ENCODE measurements around the gene FOXP1. TPM values are rescaled to one million over a fixed set of nuclear protein-coding genes. Genes with fewer than 3 reads are reported as not detected.

The FOXP1 gene
- total RNA-seq, 1 donor from 2014 or later: 33.2 TPM

DNA sequence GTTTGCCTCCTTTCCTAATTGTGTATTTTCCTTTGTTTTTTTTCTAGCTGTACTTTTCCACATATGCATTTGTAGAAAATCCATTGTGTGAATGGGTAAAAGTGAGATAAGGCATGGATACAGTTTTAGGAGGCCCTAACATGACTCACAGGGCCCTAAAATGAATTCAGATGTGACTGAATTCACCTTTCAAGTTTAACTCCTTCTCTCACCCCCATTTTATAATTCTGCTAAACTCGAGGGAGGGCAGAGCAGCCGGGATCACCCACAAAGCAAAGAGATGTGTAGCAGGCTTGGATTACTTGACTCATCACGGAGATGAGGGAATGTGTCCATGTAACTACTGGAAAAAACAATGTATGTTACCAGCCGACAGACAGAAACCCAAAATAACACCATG, 59.9 kb downstream of the FOXP1 start:
- TF ChIP-seq, protein P1, sequence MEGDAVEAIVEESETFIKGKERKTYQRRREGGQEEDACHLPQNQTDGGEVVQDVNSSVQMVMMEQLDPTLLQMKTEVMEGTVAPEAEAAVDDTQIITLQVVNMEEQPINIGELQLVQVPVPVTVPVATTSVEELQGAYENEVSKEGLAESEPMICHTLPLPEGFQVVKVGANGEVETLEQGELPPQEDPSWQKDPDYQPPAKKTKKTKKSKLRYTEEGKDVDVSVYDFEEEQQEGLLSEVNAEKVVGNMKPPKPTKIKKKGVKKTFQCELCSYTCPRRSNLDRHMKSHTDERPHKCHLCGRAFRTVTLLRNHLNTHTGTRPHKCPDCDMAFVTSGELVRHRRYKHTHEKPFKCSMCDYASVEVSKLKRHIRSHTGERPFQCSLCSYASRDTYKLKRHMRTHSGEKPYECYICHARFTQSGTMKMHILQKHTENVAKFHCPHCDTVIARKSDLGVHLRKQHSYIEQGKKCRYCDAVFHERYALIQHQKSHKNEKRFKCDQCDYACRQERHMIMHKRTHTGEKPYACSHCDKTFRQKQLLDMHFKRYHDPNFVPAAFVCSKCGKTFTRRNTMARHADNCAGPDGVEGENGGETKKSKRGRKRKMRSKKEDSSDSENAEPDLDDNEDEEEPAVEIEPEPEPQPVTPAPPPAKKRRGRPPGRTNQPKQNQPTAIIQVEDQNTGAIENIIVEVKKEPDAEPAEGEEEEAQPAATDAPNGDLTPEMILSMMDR (IDR thresholded peaks at IDR 0.05; ENCODE audit: insufficient read depth, low read length, severe bottlenecking): no peak
- no peak overlapping the region for H3K4me3 ChIP-seq (ENCODE audit: low read depth, low read length)
- FAIRE-seq: no peak
- no peaks in the 10 kb centered on the region for H3K36me3 ChIP-seq (ENCODE audit: control insufficient read depth, insufficient read depth, low read length)
- H3K27me3 ChIP-seq (ENCODE audit: control insufficient read depth, insufficient read depth, low read length): no peaks in the 10 kb centered on the region
- no peak for DNase-seq (ENCODE audit: low read depth)

DNA sequence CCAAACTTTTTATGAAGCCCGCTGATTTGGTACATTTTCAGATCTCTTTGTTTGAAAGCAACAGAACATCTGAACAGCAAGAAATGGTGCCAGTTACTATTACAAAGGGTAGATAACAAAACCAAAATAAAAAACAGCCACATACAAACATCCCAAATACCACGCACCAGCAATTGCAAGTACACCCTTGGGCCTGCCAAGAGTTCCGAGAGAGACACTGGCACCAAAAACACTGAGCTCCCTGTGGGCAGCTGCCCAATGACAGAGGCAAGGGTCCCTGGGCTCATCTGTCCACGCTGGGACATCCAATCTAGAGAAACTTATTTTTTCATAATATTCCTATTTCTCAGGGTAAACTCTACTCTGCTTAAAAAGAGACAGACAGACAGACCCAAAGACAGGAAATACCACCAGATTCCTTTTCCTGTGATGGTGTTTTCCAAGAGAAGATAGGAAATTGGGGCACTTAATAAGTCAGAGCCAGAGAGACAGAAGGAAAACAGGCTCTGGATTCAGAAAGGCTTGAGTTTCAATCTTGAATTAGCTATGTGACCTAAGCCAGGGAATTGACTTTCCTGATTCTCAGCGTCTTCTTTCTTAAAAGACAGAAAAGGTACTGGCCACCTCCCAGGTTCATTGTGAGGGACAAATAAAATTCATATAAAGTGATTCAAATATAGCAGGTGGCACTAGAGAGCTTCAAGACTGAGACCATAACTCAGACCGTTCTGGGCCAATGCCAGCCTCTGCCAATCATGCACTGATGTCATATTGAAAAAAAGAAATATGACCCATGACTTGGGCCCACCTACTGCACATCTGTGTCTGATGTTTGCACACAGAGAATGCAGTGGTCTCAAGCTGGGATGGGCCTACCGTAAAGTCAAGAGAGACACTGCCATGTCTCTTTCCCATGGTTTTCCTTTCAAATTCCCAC, 61.3 kb downstream of the FOXP1 start:
- no peak for FAIRE-seq

DNA sequence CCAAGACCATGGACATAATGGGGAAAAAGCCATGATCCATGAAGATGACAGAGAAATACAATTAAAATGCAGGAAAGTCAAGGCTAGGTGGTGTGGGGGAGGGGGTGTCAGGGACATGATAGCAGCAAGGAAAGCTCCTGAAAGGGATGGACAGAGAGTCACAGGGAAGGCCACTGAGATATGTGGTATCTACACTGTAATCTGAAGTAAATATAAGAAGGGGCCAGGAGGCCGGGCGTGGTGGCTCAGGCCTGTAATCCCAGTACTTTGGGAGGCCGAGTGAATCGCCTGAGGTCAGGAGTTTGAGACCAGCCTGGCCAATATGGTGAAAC, 62.5 kb downstream of the FOXP1 start:
- Histone ChIP-seq H3K27me3 (ENCODE audit: control insufficient read depth, insufficient read depth, low read length) (no peaks in the 10 kb centered on the region), H3K36me3 (ENCODE audit: control insufficient read depth, insufficient read depth, low read length) (no peaks in the 10 kb centered on the region), H3K4me3 (ENCODE audit: low read depth, low read length) (no peak overlapping the region)
- DNase-seq (ENCODE audit: low read depth) (no peak), FAIRE-seq (no peak)
- TF ChIP-seq, protein P1 (IDR thresholded peaks at IDR 0.05; ENCODE audit: insufficient read depth, low read length, severe bottlenecking): no peak

More for the DNA sequence above, 61.3 kb downstream of the FOXP1 start:
- TF ChIP-seq, protein P1 (IDR thresholded peaks at IDR 0.05; ENCODE audit: insufficient read depth, low read length, severe bottlenecking): no peak
- H3K4me3 ChIP-seq (ENCODE audit: low read depth, low read length): no peak overlapping the region
- no peak for DNase-seq (ENCODE audit: low read depth)
- H3K36me3 ChIP-seq (ENCODE audit: control insufficient read depth, insufficient read depth, low read length): no peaks in the 10 kb centered on the region
- H3K27me3 ChIP-seq (ENCODE audit: control insufficient read depth, insufficient read depth, low read length): no peaks in the 10 kb centered on the region

DNA sequence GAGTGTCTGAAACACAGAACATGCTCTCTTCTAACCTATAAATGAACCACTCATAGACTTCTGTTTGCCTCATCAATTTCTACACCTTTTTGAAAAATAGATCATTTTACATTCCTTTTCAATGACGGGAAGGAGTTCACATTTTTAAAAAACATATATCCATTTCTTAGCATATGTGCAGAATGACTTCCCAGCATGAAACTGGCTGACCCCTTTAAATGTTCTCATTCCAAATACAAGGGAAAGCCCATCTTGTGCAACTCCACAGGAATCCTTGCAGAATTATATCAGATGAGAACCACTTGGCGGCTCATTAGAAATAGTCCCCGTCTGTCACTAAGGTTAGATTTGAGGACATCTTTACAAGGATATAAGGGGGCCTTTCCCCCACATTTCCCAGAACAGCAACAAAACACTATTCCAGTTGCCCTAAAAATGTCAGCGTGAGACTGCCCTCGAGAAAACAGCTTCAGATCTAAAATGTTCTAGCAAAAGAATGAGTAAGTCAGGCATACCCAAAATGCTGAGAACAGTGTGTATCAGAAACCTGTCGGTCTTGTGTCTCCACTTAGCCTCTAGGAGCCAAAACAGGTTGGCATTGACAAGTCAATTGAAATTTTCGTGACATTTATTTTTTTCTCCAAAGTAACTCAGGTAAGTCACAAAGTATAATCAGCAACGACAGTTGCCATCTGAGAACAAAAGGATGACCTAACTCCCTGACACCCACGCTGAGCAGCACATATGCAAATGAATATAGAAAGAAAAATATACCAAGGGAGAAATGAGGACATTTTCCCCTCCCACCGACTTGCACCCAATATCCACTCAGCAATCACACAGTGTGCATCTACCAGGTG, 63.1 kb downstream of the FOXP1 start:
- TF ChIP-seq, protein P1 (IDR thresholded peaks at IDR 0.05; ENCODE audit: insufficient read depth, low read length, severe bottlenecking): no peak
- no peak for FAIRE-seq

DNA sequence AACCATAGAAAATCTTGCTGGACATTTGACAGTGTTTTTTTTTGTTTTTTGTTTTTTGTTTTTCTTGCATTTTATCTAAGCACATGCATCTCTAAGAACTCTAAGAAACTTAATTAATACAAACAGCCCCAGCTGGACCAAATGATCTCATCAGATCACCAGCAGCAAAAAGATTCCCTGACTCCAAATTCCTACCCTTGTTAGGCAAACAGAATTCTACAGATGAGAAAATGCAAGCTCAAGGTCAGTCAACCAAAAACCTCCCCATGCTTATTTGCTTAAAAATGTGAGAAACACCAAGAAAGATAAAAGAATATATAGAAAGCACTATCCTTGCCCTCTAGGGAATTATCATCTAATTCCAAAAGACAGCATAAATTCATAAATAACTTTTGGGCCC, 65.4 kb downstream of the FOXP1 start:
- no peak for FAIRE-seq
- no peak overlapping the region for H3K4me3 ChIP-seq (ENCODE audit: low read depth, low read length)
- TF ChIP-seq, protein P1 (IDR thresholded peaks at IDR 0.05; ENCODE audit: insufficient read depth, low read length, severe bottlenecking): no peak

More for the DNA sequence above, 63.1 kb downstream of the FOXP1 start:
- Histone ChIP-seq H3K27me3 (ENCODE audit: control insufficient read depth, insufficient read depth, low read length) (no peaks in the 10 kb centered on the region), H3K4me3 (ENCODE audit: low read depth, low read length) (no peak overlapping the region), H3K36me3 (ENCODE audit: control insufficient read depth, insufficient read depth, low read length) (no peaks in the 10 kb centered on the region)
- DNase-seq (ENCODE audit: low read depth): no peak

More for the DNA sequence above, 65.4 kb downstream of the FOXP1 start:
- DNase-seq (ENCODE audit: low read depth): no peak
- Histone ChIP-seq H3K36me3 (ENCODE audit: control insufficient read depth, insufficient read depth, low read length) (no peaks in the 10 kb centered on the region), H3K27me3 (ENCODE audit: control insufficient read depth, insufficient read depth, low read length) (no peaks in the 10 kb centered on the region)

Data from bronchial epithelial cell (primary cell).